C4-2B (cell line): Measurements from ENCODE around the gene DAB1.

ENCODE experiments used
- ZFX ChIP-seq: fragments of 450-650 bp; IDR thresholded peaks from 2 replicates; pipeline ENCODE4 v1.6.1; 2017
- TF ChIP-seq, protein P1 (sequence below): fragments of 450-650 bp; conservative IDR thresholded peaks from 2 replicates; pipeline ENCODE4 v1.5.1; 2017; ENCODE audit warnings: mild to moderate bottlenecking

DNA sequence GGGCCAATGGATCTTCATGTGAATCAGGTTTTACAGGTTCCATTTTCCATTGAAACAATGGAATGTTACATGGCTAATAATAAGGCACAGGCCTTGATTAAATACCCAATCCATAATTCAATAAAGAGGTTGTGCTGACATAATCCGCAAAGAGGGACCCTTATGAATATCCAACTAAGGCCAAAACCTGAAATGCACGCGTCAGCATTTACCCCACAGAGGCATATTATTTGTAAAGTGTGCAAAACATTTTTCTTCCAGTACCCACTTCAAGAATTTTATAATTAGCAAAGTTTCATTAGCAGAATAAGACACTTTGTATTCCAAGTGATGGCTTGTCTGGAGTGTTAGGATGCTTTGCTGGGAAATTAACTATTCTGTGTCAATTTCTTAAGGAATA is 237.4 kb downstream of the DAB1 start:
- TF ChIP-seq, protein P1, sequence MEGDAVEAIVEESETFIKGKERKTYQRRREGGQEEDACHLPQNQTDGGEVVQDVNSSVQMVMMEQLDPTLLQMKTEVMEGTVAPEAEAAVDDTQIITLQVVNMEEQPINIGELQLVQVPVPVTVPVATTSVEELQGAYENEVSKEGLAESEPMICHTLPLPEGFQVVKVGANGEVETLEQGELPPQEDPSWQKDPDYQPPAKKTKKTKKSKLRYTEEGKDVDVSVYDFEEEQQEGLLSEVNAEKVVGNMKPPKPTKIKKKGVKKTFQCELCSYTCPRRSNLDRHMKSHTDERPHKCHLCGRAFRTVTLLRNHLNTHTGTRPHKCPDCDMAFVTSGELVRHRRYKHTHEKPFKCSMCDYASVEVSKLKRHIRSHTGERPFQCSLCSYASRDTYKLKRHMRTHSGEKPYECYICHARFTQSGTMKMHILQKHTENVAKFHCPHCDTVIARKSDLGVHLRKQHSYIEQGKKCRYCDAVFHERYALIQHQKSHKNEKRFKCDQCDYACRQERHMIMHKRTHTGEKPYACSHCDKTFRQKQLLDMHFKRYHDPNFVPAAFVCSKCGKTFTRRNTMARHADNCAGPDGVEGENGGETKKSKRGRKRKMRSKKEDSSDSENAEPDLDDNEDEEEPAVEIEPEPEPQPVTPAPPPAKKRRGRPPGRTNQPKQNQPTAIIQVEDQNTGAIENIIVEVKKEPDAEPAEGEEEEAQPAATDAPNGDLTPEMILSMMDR: no peak
- TF ChIP-seq ZFX: no peak
